ENCODE measurements around the gene PANK4.

DNA sequence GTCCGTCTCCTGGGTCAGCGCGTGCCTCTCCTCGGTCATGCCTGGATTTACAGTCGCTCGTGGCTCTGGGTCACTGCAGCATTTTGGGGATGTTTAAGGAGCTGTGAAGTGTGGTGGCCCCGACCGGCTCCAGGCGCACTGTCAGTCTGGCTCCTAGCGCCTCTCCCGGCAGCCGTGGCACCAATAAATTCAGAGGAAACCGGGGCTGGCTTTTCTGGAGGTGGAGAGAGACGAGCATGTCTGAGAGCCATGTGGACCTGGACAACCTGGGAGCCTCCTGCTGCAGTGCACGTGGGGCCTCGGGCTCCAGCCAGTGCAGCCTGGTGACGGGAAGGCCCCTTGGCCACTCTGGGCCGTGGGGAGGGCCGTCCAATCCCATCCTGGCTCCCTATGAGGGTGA, 33.2 kb downstream of the PANK4 start:
- TF ChIP-seq, protein P1, sequence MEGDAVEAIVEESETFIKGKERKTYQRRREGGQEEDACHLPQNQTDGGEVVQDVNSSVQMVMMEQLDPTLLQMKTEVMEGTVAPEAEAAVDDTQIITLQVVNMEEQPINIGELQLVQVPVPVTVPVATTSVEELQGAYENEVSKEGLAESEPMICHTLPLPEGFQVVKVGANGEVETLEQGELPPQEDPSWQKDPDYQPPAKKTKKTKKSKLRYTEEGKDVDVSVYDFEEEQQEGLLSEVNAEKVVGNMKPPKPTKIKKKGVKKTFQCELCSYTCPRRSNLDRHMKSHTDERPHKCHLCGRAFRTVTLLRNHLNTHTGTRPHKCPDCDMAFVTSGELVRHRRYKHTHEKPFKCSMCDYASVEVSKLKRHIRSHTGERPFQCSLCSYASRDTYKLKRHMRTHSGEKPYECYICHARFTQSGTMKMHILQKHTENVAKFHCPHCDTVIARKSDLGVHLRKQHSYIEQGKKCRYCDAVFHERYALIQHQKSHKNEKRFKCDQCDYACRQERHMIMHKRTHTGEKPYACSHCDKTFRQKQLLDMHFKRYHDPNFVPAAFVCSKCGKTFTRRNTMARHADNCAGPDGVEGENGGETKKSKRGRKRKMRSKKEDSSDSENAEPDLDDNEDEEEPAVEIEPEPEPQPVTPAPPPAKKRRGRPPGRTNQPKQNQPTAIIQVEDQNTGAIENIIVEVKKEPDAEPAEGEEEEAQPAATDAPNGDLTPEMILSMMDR (IDR thresholded peaks at IDR 0.05): no peak
- TF ChIP-seq POLR2A (IDR thresholded peaks at IDR 0.05) (no peak), EP300 (IDR thresholded peaks at IDR 0.05) (no peak), POLR2AphosphoS5 (IDR thresholded peaks at IDR 0.05) (no peak)
